Natural killer cell (primary cell): ENCODE results near the gene DPEP3. TPM values are rescaled to one million over a fixed set of nuclear protein-coding genes. Genes with fewer than 3 reads are reported as not detected.
A peak's percentile ranks its signal among the peaks of the same experiment; 100 is the strongest.

Source experiments
- ATAC-seq, 3 donors: fragments of 150-1000 bp in 2 of 3; fragments of 200-7000 bp in 1 of 3; cut with Tn5 transposase; 1 replicate in 1 of 3; 2 replicates in 2 of 3; pipeline ENCODE4 v1.10.0; 2021; ENCODE audit warnings: mild to moderate bottlenecking in 2 of 3, moderate library complexity in 2 of 3
- DNase-seq, 2 donors: peaks; one replicate each; pipeline versions ENCODE4 v3.0.0 to v3.0.0-alpha.2; 2013 to 2021; ENCODE audit warnings: mixed read lengths in 1 of 2
- H3K27ac ChIP-seq: one replicate; pipeline ENCODE4 v1.5.1; 2013; ENCODE audit warnings: mild to moderate bottlenecking, low read length
- H3K27me3 ChIP-seq: one replicate; pipeline ENCODE4 v1.6.1; 2013; ENCODE audit warnings: low read length; ENCODE audit not compliant: control insufficient read depth, insufficient read depth
- H3K36me3 ChIP-seq: one replicate; pipeline ENCODE4 v1.6.1; 2013; ENCODE audit warnings: low read length; ENCODE audit not compliant: control insufficient read depth, insufficient read depth
- H3K4me1 ChIP-seq: one replicate; pipeline ENCODE4 v1.6.1; 2013; ENCODE audit warnings: low read length; ENCODE audit not compliant: control insufficient read depth, insufficient read depth
- H3K4me3 ChIP-seq: one replicate; pipeline ENCODE4 v1.5.1; 2013; ENCODE audit warnings: low read length
- H3K9me3 ChIP-seq: one replicate; pipeline ENCODE4 v1.6.1; 2013; ENCODE audit warnings: low read length; ENCODE audit not compliant: control insufficient read depth, insufficient read depth
- H3K27ac Mint-ChIP-seq, 2 donors: one replicate each; pipeline ENCODE4 v1.8.0; 2022; ENCODE audit warnings: mild to moderate bottlenecking in 2 of 2, mixed read lengths in 2 of 2, moderate library complexity in 1 of 2
- H3K27me3 Mint-ChIP-seq, 2 donors: one replicate each; pipeline ENCODE4 v1.8.0; 2022; ENCODE audit warnings: low read depth in 2 of 2, mixed read lengths in 2 of 2
- H3K36me3 Mint-ChIP-seq: one replicate; pipeline ENCODE4 v1.8.0; 2022; ENCODE audit warnings: mixed read lengths
- H3K4me1 Mint-ChIP-seq, 2 donors: one replicate each; pipeline ENCODE4 v1.8.0; 2022; ENCODE audit warnings: mixed read lengths in 2 of 2
- H3K4me3 Mint-ChIP-seq: one replicate; pipeline ENCODE4 v1.8.0; 2022; ENCODE audit warnings: mild to moderate bottlenecking, moderate library complexity, mixed read lengths
- H3K9me3 Mint-ChIP-seq, 2 donors: one replicate each; pipeline ENCODE4 v1.8.0; 2022; ENCODE audit warnings: mixed read lengths in 2 of 2
- CTCF ChIP-seq: fragments of 200-600 bp; IDR thresholded peaks from one replicate; pipeline ENCODE4 v1.8.0; 2022; ENCODE audit warnings: antibody characterized with exemption
- WGBS: methylation state at CpG from one replicate; pipeline ENCODE4 v1.1.7; 2013; ENCODE audit warnings: missing lambda C conversion rate; ENCODE audit not compliant: insufficient coverage; 5-methylcytosine and 5-hydroxymethylcytosine counted together
- intact Hi-C: fragments of 100-400 bp; cut with micrococcal nuclease; formaldehyde crosslinking; loops from one replicate; pipeline ENCODE4 v1.14.2; 2022
- total RNA-seq, 4 donors: library from RNA; stranded (reverse); fragments of 120-200 nt in 1 of 4; gene quantifications; one replicate each; pipeline versions ENCODE4 v1.2.3 to v1.2.4, GENCODE V29; 2013 to 2022

DPEP3 gene
- total RNA-seq, 3 donors from 2014 or later (not counting 1 experiment from before 2014, with no cell fraction given), result 0.53 to 1.00 (median 0.96) TPM

- H3K9me3 Mint-ChIP-seq, result no peaks in the 10 kb centered on the region
- no peaks in the 10 kb centered on the region for H3K36me3 Mint-ChIP-seq
- Histone ChIP-seq H3K4me3 (no peak overlapping the region), H3K9me3 (no peaks in the 10 kb centered on the region), H3K36me3 (no peaks in the 10 kb centered on the region), H3K27ac (no peak overlapping the region), H3K4me1 (peaks cover 27% of the 10 kb centered on the region), H3K27me3 (no peaks in the 10 kb centered on the region)
- no peaks in the 10 kb centered on the region for H3K27me3 Mint-ChIP-seq
- peak overlapping the region in 1 of 2 donors; percentile 16 for H3K27ac Mint-ChIP-seq
- TF ChIP-seq CTCF, result no peak
- DNase-seq (no peak), ATAC-seq (no peak)
- intact Hi-C loops, result no loop called here
- H3K4me1 Mint-ChIP-seq, result peaks cover 17 to 22% of the 10 kb centered on the region in 2 donors
- H3K4me3 Mint-ChIP-seq, result peak overlapping the region; percentile 55
- WGBS, result 92% methylated on average over 8 of the region's 9 CpGs
Measured at GRCh38 chr16:67971111-67971510, 9.2 kb downstream of the DPEP3 start.

- peak; percentile 6 to 30 (median 16) for ATAC-seq
- H3K9me3 ChIP-seq, result no peaks in the 10 kb centered on the region
- WGBS, result 60% methylated on average over 31 of the region's 40 CpGs
- H3K36me3 ChIP-seq, result no peaks in the 10 kb centered on the region
- Mint-ChIP-seq H3K9me3 (no peaks in the 10 kb centered on the region), H3K27me3 (no peaks in the 10 kb centered on the region), H3K4me3 (peak overlapping the region; percentile 90), H3K36me3 (no peaks in the 10 kb centered on the region), H3K27ac (peak overlapping the region; percentile 77 to 89), H3K4me1 (peaks cover 17 to 22% of the 10 kb centered on the region in 2 donors)
- peaks cover 27% of the 10 kb centered on the region for H3K4me1 ChIP-seq
- H3K27ac ChIP-seq, result peak overlapping the region; percentile 68
- no peak for TF ChIP-seq CTCF
- H3K27me3 ChIP-seq, result no peaks in the 10 kb centered on the region
- intact Hi-C loops, result loop anchor here (2.0 kb wide), 2 partner anchors 15 to 35 kb away; no protein-coding TSS in a partner anchor
- DNase-seq, result peak in 1 of 2 donors; percentile 61
- peak overlapping the region; percentile 80 for H3K4me3 ChIP-seq
Measured at GRCh38 chr16:67969254-67970039, 10.9 kb downstream of the DPEP3 start.

DNA sequence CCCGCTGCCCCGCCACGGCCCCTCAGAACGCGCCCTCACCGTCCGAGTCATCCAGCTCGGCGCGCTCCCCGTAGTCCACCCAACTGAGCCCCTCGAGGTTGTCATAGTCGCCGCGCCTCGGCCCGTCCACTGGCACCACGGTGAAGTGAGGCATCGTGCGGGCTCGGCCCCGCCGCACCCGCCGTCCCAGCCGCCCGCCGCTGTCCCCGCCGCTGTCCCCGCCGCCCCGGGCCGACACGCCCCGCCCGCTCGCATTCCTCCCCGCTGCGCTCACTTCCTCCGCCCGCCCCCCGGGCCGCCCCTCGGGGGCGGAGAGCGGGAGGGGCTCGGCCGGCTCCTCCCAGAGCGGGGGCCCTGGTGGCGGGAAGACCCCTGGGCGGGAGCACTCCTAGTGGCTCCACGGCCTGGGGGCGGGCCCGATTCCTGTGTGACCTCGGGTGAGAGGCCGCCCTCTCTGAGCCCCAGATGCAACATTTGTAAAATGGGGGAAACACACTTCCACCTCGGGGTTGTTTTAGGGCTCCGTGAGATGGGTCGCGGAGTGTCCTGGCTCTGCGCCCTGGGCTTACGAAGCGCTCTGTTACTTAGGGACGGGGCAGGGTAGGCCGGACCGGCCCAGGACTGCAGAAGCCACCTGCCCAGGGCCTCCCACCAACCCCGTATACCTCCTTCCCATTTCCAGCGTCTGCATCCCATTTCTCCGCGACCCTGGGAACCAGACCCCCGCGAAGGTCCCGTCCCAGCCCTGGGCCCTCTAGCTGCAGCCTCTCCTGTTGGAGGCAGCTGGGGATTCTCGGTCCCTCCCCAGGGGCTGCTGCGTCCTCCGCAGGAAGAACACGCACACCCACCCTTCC is 11.7 kb downstream of the DPEP3 start, which contains the start of gene SLC12A4:
Gene SLC12A4, minus strand, starts transcription at position 238 of the 854 bp plus-strand sequence. Its CDS starts 84 bp downstream, at position 154.
- DNase-seq, result peak; percentile 86 to 91
- Mint-ChIP-seq H3K36me3 (no peaks in the 10 kb centered on the region), H3K4me3 (peak within 1 kb of the TSS; percentile 96), H3K9me3 (no peaks in the 10 kb centered on the region), H3K4me1 (peaks cover 17 to 22% of the 10 kb centered on the region in 2 donors), H3K27me3 (no peaks in the 10 kb centered on the region), H3K27ac (peak within 1 kb of the TSS; percentile 77 to 89)
- ATAC-seq, result peak; percentile 90 to 95 (median 91)
- Histone ChIP-seq H3K9me3 (no peaks in the 10 kb centered on the region), H3K27ac (peak within 1 kb of the TSS; percentile 68), H3K4me3 (peak within 1 kb of the TSS; percentile 80), H3K4me1 (peaks cover 27% of the 10 kb centered on the region), H3K36me3 (no peaks in the 10 kb centered on the region), H3K27me3 (no peaks in the 10 kb centered on the region)
- intact Hi-C loops, result loop anchor here (2.0 kb wide), 2 partner anchors 16 to 34 kb away; no protein-coding TSS in a partner anchor
- WGBS, result under 1% methylated on average over 78 of the region's 78 CpGs
- no peak for TF ChIP-seq CTCF
